Neutrophil (primary cell): ENCODE data around the gene PAXX.

Experiments used
- H3K27ac ChIP-seq: fragments of 200-600 bp; sonication (generic); 2 replicates; pipeline ENCODE4 v1.5.1; 2016; ENCODE audit warnings: mild to moderate bottlenecking, moderate library complexity
- H3K27me3 ChIP-seq: fragments of 200-600 bp; sonication (generic); 2 replicates; pipeline ENCODE4 v1.6.0; 2016; ENCODE audit warnings: mild to moderate bottlenecking
- H3K36me3 ChIP-seq: fragments of 200-600 bp; sonication (generic); 2 replicates; pipeline ENCODE4 v1.5.1; 2017
- H3K4me1 ChIP-seq, 2 experiments: fragments of 200-600 bp in 1 of 2; sonication (generic) in 1 of 2; 1 replicate in 1 of 2; 2 replicates in 1 of 2; pipeline versions ENCODE4 v1.5.1 to v1.6.1; 2013 to 2016; ENCODE audit warnings: low read depth in 1 of 2, low read length in 1 of 2, mild to moderate bottlenecking in 1 of 2, moderate library complexity in 1 of 2; ENCODE audit not compliant: control insufficient read depth in 1 of 2, insufficient read depth in 1 of 2
- H3K4me3 ChIP-seq, 2 experiments: fragments of 200-600 bp in 1 of 2; sonication (generic) in 1 of 2; 1 replicate in 1 of 2; 2 replicates in 1 of 2; pipeline ENCODE4 v1.5.1; 2013 to 2016; ENCODE audit warnings: low read depth in 1 of 2, low read length in 1 of 2, mild to moderate bottlenecking in 1 of 2, moderate library complexity in 1 of 2
- H3K9me3 ChIP-seq: fragments of 200-600 bp; sonication (generic); 2 replicates; pipeline ENCODE4 v1.5.1; 2016
- TF ChIP-seq, protein P1 (sequence below): fragments of 200-600 bp; sonication (generic); IDR thresholded peaks from 2 replicates; pipeline ENCODE4 v1.5.1; 2016; ENCODE audit warnings: antibody characterized with exemption

PAXX gene

DNA sequence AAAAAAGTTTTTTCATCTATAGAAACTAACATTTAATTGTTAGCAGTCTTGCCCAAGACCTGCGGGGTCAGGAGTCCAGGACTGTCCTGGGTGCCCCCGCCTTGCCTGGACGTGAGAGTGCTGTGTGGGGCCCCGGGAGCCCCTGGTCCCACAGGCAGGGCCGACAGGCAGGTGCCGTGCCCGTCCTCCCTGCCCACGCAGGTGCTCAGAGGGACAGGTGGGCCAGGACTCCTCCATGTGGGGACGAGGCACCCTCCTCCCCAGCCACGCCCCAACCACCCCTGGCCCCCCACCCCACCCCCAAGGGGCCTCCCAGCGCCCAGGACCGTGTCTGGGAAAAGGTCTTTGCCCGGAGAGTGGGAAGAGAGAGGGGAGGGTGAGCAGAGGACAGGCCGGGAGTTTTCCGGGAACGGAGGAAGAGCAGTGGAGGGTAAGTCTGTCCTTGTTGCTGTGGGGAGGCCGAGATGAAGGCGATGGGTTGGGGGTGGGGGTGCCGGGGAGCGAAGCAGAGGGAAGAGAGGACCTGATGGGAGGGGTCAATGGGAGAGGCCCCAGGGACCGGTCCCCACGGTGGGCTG, 42.9 kb upstream of the PAXX start:
- H3K27me3 ChIP-seq = no peaks in the 10 kb centered on the region
- H3K4me1 ChIP-seq = peaks cover 15 to 22% of the 10 kb centered on the region in 2 experiments
- TF ChIP-seq, protein P1, sequence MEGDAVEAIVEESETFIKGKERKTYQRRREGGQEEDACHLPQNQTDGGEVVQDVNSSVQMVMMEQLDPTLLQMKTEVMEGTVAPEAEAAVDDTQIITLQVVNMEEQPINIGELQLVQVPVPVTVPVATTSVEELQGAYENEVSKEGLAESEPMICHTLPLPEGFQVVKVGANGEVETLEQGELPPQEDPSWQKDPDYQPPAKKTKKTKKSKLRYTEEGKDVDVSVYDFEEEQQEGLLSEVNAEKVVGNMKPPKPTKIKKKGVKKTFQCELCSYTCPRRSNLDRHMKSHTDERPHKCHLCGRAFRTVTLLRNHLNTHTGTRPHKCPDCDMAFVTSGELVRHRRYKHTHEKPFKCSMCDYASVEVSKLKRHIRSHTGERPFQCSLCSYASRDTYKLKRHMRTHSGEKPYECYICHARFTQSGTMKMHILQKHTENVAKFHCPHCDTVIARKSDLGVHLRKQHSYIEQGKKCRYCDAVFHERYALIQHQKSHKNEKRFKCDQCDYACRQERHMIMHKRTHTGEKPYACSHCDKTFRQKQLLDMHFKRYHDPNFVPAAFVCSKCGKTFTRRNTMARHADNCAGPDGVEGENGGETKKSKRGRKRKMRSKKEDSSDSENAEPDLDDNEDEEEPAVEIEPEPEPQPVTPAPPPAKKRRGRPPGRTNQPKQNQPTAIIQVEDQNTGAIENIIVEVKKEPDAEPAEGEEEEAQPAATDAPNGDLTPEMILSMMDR = no peak
- peak overlapping the region; percentile 69 to 93 for H3K4me3 ChIP-seq
- no peaks in the 10 kb centered on the region for H3K9me3 ChIP-seq
- no peaks in the 10 kb centered on the region for H3K36me3 ChIP-seq
- H3K27ac ChIP-seq = peak overlapping the region; percentile 59

DNA sequence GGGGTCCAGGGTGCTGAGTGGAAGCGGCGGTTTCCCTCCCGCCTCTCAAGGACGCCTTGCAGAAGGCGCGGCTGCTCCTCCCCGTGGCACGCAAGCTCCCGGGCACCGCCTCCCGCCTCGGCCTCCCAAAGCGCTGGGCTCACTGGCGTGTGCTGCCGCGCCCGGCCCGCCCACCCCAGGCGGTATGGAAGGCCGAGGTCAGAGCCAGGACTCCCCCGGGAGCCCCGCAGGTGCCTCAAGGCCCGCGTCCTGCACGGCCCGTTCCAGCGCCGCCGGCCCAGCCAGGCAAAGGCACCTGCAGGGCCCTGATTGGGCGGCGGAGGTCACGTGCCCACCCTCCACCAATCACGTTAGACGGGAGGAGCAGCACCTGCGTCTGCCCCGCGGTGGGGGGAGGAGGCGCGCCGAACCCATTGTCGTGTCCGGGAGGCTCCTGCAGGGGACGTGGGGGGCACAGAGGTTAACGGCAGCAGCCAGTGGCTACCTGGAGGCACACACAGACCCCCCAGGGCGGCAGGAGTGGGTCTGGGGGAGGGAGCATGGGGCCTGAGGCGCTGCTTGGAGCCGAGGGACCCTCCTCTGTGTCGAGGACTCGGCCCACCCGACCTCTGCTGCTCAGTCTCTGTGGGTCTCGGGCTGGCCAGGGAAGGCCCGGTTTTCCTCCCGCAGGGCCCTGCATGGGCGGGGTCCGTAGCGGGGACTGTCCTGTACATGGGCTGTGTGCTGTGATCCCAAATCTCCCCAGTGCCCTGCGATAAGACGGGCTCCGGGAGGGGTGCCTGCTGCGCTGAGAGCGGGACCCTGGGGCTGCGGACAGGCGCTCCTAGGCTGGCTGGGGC, 42.2 kb upstream of the PAXX start:
- Histone ChIP-seq H3K4me1 (peaks cover 12 to 18% of the 10 kb centered on the region in 2 experiments), H3K27ac (peak overlapping the region; percentile 59), H3K4me3 (peak overlapping the region; percentile 69 to 93), H3K9me3 (no peaks in the 10 kb centered on the region), H3K27me3 (no peaks in the 10 kb centered on the region), H3K36me3 (no peaks in the 10 kb centered on the region)
- TF ChIP-seq, protein P1 = peak; percentile 55

DNA sequence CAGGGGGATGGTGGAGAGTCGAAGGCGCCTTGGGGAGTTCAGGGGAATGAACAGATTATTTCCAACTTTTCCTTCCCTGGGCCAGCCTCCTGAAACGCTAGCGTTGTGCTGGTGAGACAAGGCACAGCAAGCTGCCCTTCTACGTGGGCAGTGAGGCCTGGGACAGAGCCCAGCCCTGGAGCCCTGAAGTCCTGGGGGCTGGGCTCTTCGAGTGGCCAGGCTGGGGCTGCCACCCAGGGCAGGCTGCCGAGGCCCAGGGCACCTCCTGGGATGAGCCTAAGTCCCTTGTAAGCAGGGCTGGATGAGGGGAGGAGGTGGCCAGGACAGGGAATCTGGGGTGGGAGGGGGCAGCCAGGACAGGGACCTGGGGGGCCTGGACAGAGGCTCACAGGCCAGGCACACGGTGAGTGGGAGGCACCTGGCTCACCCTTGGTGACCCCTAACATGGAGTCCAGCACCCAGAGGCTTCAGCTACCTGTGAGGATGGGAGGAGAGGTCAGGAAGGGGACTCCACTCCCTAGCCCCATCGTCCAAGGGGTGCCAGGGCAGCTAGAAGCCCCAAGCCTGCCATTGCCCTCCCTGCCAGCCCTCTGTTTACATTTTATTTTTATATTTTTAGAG, 41.5 kb upstream of the PAXX start:
- H3K27ac ChIP-seq = no peak overlapping the region
- TF ChIP-seq, protein P1 = no peak
- peak overlapping the region; percentile 69 to 93 for H3K4me3 ChIP-seq
- peaks cover 11 to 16% of the 10 kb centered on the region in 2 experiments for H3K4me1 ChIP-seq
- H3K36me3 ChIP-seq = no peaks in the 10 kb centered on the region
- no peaks in the 10 kb centered on the region for H3K27me3 ChIP-seq
- H3K9me3 ChIP-seq = no peaks in the 10 kb centered on the region

DNA sequence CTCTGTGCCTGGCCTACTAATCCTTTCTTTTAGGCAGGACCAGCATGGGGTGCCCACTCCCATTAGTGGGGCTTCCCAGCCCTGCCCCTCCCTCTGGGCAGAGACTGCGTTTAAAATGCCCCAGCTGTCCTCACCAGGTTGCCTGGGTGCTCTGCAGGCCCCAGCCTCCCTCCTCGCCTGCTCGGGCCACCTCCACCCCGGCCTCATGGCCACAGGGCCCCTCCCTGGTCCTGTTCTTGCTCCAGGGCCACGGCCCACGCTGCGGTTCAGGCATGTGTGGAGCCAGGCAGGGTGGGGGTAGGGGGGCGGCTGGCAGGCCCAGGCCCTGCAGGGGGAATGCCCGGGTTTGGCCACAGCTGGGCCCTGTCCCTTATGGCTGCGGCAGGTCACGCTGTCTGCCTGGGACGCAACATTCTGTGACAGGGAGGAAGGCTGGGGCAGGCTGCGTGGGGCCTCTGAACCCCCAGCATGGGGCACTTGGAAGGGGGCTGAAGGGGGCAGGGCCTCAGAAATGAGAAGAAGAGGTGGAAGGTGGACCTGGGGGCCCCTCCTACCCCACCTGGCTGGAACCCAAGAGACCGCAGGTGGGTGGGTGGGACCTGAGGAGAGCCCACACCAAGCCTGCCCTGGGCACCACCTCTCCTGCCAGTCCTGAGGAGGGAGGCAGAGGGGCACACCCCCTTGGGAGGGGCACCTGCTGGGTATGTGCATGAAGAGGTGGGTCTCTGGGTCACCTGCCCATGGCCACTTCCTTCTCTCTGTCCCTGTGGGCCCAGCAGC, 40.5 kb upstream of the PAXX start, which contains the start of gene LCN12:
LCN12 (plus strand) TSS at position 733 of the 780 bp plus-strand sequence. CDS start 55 bp downstream, outside the sequence.
- Histone ChIP-seq H3K9me3 (no peaks in the 10 kb centered on the region), H3K4me3 (no peak within 1 kb of the TSS), H3K27me3 (no peaks in the 10 kb centered on the region), H3K4me1 (peaks cover 11 to 16% of the 10 kb centered on the region in 2 experiments), H3K27ac (no peak within 1 kb of the TSS), H3K36me3 (no peaks in the 10 kb centered on the region)
- TF ChIP-seq, protein P1 = no peak

DNA sequence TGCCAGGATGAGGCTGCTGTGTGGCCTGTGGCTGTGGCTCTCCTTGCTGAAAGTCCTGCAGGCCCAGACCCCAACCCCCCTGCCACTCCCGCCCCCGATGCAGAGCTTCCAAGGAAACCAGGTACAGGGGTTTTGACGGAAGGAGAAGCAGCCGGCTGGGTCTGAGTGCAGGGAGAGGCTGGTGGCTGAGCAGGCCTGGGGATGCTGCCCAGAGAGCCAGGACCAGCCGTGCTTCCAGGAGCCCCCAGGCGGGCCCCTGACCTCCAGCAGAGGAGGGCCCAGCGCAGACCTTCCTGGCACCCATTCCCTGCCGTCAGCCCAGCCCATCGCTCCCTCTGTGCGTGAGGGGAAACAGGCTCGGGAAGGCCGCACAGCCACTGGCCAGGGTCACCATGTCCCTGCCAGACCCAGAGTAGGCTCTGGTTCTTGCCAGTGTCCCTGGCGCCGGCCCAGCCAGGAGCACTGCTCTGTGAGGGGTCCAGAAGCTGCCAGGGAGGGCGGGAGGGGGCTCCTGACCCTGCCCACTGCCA, 39.8 kb upstream of the PAXX start:
- no peaks in the 10 kb centered on the region for H3K27me3 ChIP-seq
- peaks cover 11 to 16% of the 10 kb centered on the region in 2 experiments for H3K4me1 ChIP-seq
- H3K27ac ChIP-seq = no peak overlapping the region
- no peaks in the 10 kb centered on the region for H3K9me3 ChIP-seq
- no peak overlapping the region for H3K4me3 ChIP-seq
- TF ChIP-seq, protein P1 = no peak
- H3K36me3 ChIP-seq = no peaks in the 10 kb centered on the region
